ENCODE measurements around the gene HIPK2. TPM values are rescaled to one million over a fixed set of nuclear protein-coding genes. Genes with fewer than 3 reads are reported as not detected.

Gene HIPK2
- total and polyA plus RNA-seq, 2 experiments from 2014 or later = 7.3 to 16.9 TPM

DNA sequence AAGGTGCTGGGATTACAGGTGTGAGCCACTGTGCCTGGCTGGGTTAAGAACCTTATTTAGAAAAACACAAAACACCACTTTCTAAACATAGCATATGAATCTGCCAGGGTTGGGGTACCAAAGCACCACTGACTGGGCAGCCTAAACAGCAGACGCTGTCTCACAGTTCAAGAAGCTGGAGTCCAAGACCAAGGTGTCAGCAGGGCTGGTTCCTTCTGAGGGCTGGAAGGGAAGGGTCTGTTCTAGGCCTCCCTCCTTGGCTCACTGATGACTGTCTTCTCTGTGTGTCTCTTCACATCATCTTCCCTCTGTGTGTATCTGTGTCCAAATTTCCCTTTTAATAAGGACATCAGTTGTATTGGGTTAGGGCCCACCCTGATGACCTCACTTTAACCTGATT lies 49.6 kb downstream of the HIPK2 start:
- Histone ChIP-seq H4K20me1 (replicated peaks; ENCODE audit: insufficient read depth) (peaks cover 3% of the 10 kb centered on the region; the same call in 1 of the 2 replicates), H3K4me1 (ENCODE audit: insufficient read depth) (peaks cover 9% of the 10 kb centered on the region), H3K4me3 (no peak overlapping the region), H3K79me2 (replicated peaks; ENCODE audit: insufficient read depth) (peaks cover 17% of the 10 kb centered on the region), H2AFZ (no peak overlapping the region), H3K27me3 (ENCODE audit: insufficient read depth) (no peaks in the 10 kb centered on the region), H3K27ac (ENCODE audit: low read depth) (no peak overlapping the region), H3K9me2 (ENCODE audit: insufficient read depth) (no peaks in the 10 kb centered on the region), H3K36me3 (ENCODE audit: insufficient read depth) (no peaks in the 10 kb centered on the region), H3K4me2 (no peak overlapping the region), H3F3A (replicated peaks; ENCODE audit: low read depth) (no peaks in the 10 kb centered on the region)
- Mint-ChIP-seq H3K4me3 (no peak overlapping the region), H3K27me3 (ENCODE audit: insufficient read depth, low read depth, poor library complexity) (no peaks in the 10 kb centered on the region), H3K36me3 (ENCODE audit: low read depth) (0 out of 3 replicates have a peak, but pooled peaks cover 2% of the 10 kb centered on the region), H3K9me3 (peaks cover 2% of the 10 kb centered on the region; the same call in 1 of the 3 replicates), H3K4me1 (peaks cover 20% of the 10 kb centered on the region), H3K27ac (no peak overlapping the region)
- DNase-seq (ENCODE audit: low spot score) = no peak
- ATAC-seq = no peak
- TF ChIP-seq, protein P1, sequence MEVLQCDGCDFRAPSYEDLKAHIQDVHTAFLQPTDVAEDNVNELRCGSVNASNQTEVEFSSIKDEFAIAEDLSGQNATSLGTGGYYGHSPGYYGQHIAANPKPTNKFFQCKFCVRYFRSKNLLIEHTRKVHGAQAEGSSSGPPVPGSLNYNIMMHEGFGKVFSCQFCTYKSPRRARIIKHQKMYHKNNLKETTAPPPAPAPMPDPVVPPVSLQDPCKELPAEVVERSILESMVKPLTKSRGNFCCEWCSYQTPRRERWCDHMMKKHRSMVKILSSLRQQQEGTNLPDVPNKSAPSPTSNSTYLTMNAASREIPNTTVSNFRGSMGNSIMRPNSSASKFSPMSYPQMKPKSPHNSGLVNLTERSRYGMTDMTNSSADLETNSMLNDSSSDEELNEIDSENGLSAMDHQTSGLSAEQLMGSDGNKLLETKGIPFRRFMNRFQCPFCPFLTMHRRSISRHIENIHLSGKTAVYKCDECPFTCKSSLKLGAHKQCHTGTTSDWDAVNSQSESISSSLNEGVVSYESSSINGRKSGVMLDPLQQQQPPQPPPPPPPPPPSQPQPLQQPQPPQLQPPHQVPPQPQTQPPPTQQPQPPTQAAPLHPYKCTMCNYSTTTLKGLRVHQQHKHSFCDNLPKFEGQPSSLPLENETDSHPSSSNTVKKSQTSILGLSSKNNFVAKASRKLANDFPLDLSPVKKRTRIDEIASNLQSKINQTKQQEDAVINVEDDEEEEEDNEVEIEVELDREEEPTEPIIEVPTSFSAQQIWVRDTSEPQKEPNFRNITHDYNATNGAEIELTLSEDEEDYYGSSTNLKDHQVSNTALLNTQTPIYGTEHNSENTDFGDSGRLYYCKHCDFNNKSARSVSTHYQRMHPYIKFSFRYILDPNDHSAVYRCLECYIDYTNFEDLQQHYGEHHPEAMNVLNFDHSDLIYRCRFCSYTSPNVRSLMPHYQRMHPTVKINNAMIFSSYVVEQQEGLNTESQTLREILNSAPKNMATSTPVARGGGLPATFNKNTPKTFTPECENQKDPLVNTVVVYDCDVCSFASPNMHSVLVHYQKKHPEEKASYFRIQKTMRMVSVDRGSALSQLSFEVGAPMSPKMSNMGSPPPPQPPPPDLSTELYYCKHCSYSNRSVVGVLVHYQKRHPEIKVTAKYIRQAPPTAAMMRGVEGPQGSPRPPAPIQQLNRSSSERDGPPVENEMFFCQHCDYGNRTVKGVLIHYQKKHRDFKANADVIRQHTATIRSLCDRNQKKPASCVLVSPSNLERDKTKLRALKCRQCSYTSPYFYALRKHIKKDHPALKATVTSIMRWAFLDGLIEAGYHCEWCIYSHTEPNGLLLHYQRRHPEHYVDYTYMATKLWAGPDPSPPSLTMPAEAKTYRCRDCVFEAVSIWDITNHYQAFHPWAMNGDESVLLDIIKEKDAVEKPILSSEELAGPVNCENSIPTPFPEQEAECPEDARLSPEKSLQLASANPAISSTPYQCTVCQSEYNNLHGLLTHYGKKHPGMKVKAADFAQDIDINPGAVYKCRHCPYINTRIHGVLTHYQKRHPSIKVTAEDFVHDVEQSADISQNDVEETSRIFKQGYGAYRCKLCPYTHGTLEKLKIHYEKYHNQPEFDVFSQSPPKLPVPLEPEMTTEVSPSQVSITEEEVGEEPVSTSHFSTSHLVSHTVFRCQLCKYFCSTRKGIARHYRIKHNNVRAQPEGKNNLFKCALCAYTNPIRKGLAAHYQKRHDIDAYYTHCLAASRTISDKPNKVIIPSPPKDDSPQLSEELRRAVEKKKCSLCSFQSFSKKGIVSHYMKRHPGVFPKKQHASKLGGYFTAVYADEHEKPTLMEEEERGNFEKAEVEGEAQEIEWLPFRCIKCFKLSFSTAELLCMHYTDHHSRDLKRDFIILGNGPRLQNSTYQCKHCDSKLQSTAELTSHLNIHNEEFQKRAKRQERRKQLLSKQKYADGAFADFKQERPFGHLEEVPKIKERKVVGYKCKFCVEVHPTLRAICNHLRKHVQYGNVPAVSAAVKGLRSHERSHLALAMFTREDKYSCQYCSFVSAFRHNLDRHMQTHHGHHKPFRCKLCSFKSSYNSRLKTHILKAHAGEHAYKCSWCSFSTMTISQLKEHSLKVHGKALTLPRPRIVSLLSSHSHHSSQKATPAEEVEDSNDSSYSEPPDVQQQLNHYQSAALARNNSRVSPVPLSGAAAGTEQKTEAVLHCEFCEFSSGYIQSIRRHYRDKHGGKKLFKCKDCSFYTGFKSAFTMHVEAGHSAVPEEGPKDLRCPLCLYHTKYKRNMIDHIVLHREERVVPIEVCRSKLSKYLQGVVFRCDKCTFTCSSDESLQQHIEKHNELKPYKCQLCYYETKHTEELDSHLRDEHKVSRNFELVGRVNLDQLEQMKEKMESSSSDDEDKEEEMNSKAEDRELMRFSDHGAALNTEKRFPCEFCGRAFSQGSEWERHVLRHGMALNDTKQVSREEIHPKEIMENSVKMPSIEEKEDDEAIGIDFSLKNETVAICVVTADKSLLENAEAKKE (CRISPR knock-in tag; IDR thresholded peaks at IDR 0.05) = no peak
- TF ChIP-seq CREB1 (CRISPR knock-in tag; IDR thresholded peaks at IDR 0.05; ENCODE audit: low read depth) (no peak), JUNB (IDR thresholded peaks at IDR 0.05; ENCODE audit: unreplicated experiment) (no peak), POLR2AphosphoS5 (IDR thresholded peaks at IDR 0.05; ENCODE audit: low read depth) (no peak), ZNF331 (CRISPR knock-in tag; IDR thresholded peaks at IDR 0.05; ENCODE audit: low read depth) (no peak), NANOG (IDR thresholded peaks at IDR 0.05; ENCODE audit: borderline replicate concordance) (no peak), ZNF114 (CRISPR knock-in tag; IDR thresholded peaks at IDR 0.05) (no peak)
- TF ChIP-seq, protein P2, sequence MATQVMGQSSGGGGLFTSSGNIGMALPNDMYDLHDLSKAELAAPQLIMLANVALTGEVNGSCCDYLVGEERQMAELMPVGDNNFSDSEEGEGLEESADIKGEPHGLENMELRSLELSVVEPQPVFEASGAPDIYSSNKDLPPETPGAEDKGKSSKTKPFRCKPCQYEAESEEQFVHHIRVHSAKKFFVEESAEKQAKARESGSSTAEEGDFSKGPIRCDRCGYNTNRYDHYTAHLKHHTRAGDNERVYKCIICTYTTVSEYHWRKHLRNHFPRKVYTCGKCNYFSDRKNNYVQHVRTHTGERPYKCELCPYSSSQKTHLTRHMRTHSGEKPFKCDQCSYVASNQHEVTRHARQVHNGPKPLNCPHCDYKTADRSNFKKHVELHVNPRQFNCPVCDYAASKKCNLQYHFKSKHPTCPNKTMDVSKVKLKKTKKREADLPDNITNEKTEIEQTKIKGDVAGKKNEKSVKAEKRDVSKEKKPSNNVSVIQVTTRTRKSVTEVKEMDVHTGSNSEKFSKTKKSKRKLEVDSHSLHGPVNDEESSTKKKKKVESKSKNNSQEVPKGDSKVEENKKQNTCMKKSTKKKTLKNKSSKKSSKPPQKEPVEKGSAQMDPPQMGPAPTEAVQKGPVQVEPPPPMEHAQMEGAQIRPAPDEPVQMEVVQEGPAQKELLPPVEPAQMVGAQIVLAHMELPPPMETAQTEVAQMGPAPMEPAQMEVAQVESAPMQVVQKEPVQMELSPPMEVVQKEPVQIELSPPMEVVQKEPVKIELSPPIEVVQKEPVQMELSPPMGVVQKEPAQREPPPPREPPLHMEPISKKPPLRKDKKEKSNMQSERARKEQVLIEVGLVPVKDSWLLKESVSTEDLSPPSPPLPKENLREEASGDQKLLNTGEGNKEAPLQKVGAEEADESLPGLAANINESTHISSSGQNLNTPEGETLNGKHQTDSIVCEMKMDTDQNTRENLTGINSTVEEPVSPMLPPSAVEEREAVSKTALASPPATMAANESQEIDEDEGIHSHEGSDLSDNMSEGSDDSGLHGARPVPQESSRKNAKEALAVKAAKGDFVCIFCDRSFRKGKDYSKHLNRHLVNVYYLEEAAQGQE (IDR thresholded peaks at IDR 0.05; ENCODE audit: unreplicated experiment) = no peak
- TF ChIP-seq, protein P3, sequence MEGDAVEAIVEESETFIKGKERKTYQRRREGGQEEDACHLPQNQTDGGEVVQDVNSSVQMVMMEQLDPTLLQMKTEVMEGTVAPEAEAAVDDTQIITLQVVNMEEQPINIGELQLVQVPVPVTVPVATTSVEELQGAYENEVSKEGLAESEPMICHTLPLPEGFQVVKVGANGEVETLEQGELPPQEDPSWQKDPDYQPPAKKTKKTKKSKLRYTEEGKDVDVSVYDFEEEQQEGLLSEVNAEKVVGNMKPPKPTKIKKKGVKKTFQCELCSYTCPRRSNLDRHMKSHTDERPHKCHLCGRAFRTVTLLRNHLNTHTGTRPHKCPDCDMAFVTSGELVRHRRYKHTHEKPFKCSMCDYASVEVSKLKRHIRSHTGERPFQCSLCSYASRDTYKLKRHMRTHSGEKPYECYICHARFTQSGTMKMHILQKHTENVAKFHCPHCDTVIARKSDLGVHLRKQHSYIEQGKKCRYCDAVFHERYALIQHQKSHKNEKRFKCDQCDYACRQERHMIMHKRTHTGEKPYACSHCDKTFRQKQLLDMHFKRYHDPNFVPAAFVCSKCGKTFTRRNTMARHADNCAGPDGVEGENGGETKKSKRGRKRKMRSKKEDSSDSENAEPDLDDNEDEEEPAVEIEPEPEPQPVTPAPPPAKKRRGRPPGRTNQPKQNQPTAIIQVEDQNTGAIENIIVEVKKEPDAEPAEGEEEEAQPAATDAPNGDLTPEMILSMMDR (conservative IDR thresholded peaks at IDR 0.05; ENCODE audit: low read depth in 2 of 2) = no peak

Measured in GM23338 (cell line).